HL-60 (cell line): ENCODE data around the gene AOPEP.

Experiments used
- DNase-seq, 2 experiments: peaks; one replicate each; pipeline ENCODE4 v3.0.0-alpha.2; 2010 to 2020; ENCODE audit warnings: low read depth in 1 of 2, low spot score in 1 of 2
- H3K27ac ChIP-seq: fragments of 250-450 bp; sonication (Bioruptor Pico); replicated peaks from 2 replicates; pipeline ENCODE4 v1.5.1; 2020; ENCODE audit warnings: mild to moderate bottlenecking, moderate library complexity
- H3K27me3 ChIP-seq: fragments of 250-450 bp; sonication (Bioruptor Pico); 2 replicates; pipeline ENCODE4 v1.5.1; 2021; ENCODE audit warnings: mild to moderate bottlenecking, moderate library complexity; ENCODE audit not compliant: insufficient read depth, poor library complexity, severe bottlenecking
- H3K4me3 ChIP-seq: replicated peaks from 2 replicates; pipeline ENCODE4 v1.5.1; 2011; ENCODE audit warnings: mild to moderate bottlenecking, control low read depth, low read length; ENCODE audit not compliant: insufficient read depth
- GABPA ChIP-seq: IDR thresholded peaks from 2 replicates; pipeline ENCODE4 v1.6.1; 2012; ENCODE audit warnings: low read depth
- POLR2AphosphoS5 ChIP-seq: IDR thresholded peaks from 2 replicates; pipeline ENCODE4 v1.6.1; 2012; ENCODE audit warnings: low read depth
- SPI1 ChIP-seq: IDR thresholded peaks from 2 replicates; pipeline ENCODE4 v1.6.1; 2012; ENCODE audit warnings: low read depth, mild to moderate bottlenecking, borderline replicate concordance
- TF ChIP-seq, protein P1 (sequence below): IDR thresholded peaks from 2 replicates; pipeline ENCODE4 v1.6.1; 2012; ENCODE audit warnings: low read depth; ENCODE audit not compliant: insufficient replicate concordance
- TF ChIP-seq, protein P2 (sequence below): IDR thresholded peaks from one replicate; pipeline ENCODE4 v1.5.1; 2011; ENCODE audit warnings: low read length, control low read depth, inconsistent platforms; ENCODE audit not compliant: insufficient read depth

AOPEP gene

GRCh38 chr9:94798708-94799107 is 72.2 kb downstream of the AOPEP start:
- Histone ChIP-seq H3K27ac (no peak overlapping the region), H3K4me3 (no peak overlapping the region), H3K27me3 (no peaks in the 10 kb centered on the region)
- TF ChIP-seq POLR2AphosphoS5 (no peak), GABPA (no peak), SPI1 (no peak)
- TF ChIP-seq, protein P1, sequence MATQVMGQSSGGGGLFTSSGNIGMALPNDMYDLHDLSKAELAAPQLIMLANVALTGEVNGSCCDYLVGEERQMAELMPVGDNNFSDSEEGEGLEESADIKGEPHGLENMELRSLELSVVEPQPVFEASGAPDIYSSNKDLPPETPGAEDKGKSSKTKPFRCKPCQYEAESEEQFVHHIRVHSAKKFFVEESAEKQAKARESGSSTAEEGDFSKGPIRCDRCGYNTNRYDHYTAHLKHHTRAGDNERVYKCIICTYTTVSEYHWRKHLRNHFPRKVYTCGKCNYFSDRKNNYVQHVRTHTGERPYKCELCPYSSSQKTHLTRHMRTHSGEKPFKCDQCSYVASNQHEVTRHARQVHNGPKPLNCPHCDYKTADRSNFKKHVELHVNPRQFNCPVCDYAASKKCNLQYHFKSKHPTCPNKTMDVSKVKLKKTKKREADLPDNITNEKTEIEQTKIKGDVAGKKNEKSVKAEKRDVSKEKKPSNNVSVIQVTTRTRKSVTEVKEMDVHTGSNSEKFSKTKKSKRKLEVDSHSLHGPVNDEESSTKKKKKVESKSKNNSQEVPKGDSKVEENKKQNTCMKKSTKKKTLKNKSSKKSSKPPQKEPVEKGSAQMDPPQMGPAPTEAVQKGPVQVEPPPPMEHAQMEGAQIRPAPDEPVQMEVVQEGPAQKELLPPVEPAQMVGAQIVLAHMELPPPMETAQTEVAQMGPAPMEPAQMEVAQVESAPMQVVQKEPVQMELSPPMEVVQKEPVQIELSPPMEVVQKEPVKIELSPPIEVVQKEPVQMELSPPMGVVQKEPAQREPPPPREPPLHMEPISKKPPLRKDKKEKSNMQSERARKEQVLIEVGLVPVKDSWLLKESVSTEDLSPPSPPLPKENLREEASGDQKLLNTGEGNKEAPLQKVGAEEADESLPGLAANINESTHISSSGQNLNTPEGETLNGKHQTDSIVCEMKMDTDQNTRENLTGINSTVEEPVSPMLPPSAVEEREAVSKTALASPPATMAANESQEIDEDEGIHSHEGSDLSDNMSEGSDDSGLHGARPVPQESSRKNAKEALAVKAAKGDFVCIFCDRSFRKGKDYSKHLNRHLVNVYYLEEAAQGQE = no peak
- TF ChIP-seq, protein P2, sequence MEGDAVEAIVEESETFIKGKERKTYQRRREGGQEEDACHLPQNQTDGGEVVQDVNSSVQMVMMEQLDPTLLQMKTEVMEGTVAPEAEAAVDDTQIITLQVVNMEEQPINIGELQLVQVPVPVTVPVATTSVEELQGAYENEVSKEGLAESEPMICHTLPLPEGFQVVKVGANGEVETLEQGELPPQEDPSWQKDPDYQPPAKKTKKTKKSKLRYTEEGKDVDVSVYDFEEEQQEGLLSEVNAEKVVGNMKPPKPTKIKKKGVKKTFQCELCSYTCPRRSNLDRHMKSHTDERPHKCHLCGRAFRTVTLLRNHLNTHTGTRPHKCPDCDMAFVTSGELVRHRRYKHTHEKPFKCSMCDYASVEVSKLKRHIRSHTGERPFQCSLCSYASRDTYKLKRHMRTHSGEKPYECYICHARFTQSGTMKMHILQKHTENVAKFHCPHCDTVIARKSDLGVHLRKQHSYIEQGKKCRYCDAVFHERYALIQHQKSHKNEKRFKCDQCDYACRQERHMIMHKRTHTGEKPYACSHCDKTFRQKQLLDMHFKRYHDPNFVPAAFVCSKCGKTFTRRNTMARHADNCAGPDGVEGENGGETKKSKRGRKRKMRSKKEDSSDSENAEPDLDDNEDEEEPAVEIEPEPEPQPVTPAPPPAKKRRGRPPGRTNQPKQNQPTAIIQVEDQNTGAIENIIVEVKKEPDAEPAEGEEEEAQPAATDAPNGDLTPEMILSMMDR = no peak
- no peak for DNase-seq

GRCh38 chr9:94799578-94800264 is 73.2 kb downstream of the AOPEP start:
- TF ChIP-seq, protein P2 = no peak
- TF ChIP-seq POLR2AphosphoS5 (no peak), SPI1 (no peak), GABPA (no peak)
- TF ChIP-seq, protein P1 = no peak
- DNase-seq = no peak
- H3K4me3 ChIP-seq = no peak overlapping the region

DNA sequence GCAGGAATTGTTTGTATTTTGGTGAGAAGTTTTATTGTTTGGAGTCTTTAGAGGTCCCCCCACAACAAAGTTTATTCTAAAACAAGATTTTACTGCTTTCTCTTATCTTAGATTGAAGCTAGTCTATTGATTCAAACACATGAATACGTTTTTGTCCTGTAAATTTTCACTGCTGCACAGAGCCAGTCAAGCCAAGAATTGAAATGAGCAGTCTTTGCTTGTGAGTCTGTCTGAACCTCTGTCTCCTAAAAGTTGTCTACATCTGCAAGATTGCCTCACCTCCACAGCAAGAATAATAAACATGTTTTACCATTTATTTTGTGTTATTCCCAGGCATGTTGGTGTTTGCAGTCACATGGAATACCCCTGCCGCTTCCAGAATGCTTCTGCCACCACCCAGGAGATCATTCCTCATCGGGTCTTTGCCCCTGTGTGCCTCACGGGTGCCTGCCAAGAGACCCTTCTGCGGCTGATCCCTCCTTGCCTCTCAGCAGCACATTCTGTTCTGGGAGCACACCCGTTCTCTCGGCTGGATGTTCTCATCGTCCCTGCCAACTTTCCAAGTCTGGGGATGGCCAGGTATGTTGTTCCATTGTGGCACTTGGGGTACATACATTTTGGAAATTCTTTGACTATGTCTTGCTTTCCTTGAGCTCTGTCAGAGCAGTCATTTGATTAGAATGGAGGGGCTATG is 74.1 kb downstream of the AOPEP start:
- no peak for TF ChIP-seq GABPA
- TF ChIP-seq POLR2AphosphoS5 = no peak
- TF ChIP-seq, protein P2 = no peak
- no peak for TF ChIP-seq SPI1
- TF ChIP-seq, protein P1 = no peak
- no peak overlapping the region for H3K4me3 ChIP-seq
- DNase-seq = no peak
- H3K27ac ChIP-seq = no peak overlapping the region
- H3K27me3 ChIP-seq = no peaks in the 10 kb centered on the region

More at GRCh38 chr9:94799578-94800264, 73.2 kb downstream of the AOPEP start:
- Histone ChIP-seq H3K27ac (no peak overlapping the region), H3K27me3 (no peaks in the 10 kb centered on the region)
